Kidney epithelial cell (primary cell): ENCODE measurements around the gene ARHGDIA. TPM values are rescaled to one million over a fixed set of nuclear protein-coding genes. Genes with fewer than 3 reads are reported as not detected.

ENCODE experiments used
- DNase-seq: peaks from one replicate; pipeline ENCODE4 v3.0.0-alpha.2; 2010; ENCODE audit warnings: low read depth
- H3K27me3 ChIP-seq: 2 replicates; pipeline ENCODE4 v1.6.0; 2011; ENCODE audit warnings: low read length; ENCODE audit not compliant: control insufficient read depth, insufficient read depth
- H3K36me3 ChIP-seq: 2 replicates; pipeline ENCODE4 v1.5.1; 2011; ENCODE audit warnings: low read length; ENCODE audit not compliant: control insufficient read depth, insufficient read depth
- H3K4me3 ChIP-seq: 2 replicates; pipeline ENCODE4 v1.5.1; 2011; ENCODE audit warnings: low read depth, mild to moderate bottlenecking, control low read depth, low read length
- total RNA-seq: library from RNA; depleted of rRNA; stranded (reverse); fragments of >200 nt; gene quantifications from 2 replicates; pipeline ENCODE4 v1.2.3, GENCODE V29; 2015
- TF ChIP-seq, protein P1 (sequence below): IDR thresholded peaks from 2 replicates; pipeline ENCODE4 v1.5.1; 2011; ENCODE audit warnings: mild to moderate bottlenecking, moderate library complexity, low read length, control low read depth, inconsistent platforms; ENCODE audit not compliant: insufficient read depth, poor library complexity, severe bottlenecking

ARHGDIA gene
- total RNA-seq, 1 donor from 2014 or later = 243 TPM

DNA sequence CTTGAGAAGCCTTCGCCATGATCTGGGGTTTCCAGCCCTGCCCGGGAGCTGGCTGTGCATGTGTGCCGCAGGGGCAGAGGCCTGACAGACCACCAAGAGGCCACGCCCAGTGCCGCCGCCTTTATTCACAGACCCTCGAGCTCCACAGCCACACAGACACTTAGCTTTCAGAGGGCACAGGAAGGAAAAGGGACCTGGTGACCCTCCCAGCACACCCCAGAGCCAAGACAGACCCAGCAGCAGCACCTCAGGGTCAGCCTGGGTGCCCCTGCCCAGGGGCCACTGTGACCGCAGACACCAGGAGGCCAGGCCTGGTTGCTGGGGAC is 48.9 kb downstream of the ARHGDIA start:
- no peak for DNase-seq
- Histone ChIP-seq H3K27me3 (peaks cover 9% of the 10 kb centered on the region), H3K4me3 (no peak overlapping the region), H3K36me3 (peaks cover 1% of the 10 kb centered on the region)
- TF ChIP-seq, protein P1, sequence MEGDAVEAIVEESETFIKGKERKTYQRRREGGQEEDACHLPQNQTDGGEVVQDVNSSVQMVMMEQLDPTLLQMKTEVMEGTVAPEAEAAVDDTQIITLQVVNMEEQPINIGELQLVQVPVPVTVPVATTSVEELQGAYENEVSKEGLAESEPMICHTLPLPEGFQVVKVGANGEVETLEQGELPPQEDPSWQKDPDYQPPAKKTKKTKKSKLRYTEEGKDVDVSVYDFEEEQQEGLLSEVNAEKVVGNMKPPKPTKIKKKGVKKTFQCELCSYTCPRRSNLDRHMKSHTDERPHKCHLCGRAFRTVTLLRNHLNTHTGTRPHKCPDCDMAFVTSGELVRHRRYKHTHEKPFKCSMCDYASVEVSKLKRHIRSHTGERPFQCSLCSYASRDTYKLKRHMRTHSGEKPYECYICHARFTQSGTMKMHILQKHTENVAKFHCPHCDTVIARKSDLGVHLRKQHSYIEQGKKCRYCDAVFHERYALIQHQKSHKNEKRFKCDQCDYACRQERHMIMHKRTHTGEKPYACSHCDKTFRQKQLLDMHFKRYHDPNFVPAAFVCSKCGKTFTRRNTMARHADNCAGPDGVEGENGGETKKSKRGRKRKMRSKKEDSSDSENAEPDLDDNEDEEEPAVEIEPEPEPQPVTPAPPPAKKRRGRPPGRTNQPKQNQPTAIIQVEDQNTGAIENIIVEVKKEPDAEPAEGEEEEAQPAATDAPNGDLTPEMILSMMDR = no peak

DNA sequence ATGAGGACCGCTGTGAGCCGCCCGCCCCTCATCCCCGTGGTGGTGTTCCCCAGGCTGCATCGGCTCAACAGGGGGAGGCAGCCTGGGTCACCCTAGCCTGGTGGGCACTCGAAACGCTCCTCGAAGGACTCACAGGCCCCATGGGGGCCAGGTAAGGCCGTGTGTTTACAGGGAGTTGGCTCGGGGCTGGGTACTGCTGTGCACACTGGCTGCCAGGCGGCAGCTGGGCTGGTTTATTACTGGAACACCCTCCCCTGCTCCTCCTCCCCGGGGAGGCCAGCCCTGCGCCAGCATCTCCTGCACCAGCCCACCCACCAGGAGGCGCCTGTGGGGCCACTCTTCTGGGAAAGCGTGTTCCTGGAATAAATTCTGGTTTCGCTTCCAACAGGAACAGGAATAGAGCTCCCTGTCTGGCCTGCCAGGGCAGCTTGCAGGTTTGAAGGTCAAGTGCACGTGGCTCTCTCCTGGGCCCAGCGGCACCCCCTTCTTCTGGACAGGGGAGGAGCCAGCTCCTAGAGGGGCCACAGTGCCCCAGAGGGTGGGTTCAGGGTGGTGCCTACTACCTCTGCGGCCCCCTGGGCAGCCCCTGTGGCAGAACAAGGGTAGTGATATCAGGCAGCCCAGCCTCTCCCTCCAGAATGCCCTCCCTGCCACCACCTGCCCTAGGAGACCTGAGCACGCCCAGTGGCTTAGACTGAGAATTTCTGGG is 49.4 kb downstream of the ARHGDIA start:
- no peak for DNase-seq
- TF ChIP-seq, protein P1 = peak; percentile 60
- Histone ChIP-seq H3K36me3 (peaks cover 1% of the 10 kb centered on the region), H3K27me3 (peaks cover 9% of the 10 kb centered on the region), H3K4me3 (no peak overlapping the region)

DNA sequence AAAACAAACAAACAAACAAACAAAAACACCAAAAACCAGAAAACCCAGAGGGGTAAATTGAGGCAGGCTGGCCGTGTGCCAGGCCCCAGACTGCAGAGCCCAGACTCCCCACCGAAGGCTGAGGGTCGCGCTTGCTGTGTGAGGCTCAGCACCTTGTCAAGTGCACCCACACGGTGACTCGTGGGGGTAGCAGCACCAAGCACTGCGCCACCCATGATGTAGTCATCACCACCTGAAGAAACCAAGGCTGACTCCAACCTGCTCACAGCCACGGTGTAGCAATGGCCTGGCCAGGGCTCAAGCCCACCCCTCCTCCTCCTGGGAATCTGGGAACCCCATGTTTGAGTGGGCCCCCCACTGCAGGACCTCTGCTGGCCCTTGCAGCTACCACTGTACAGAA is 50.0 kb downstream of the ARHGDIA start:
- no peak overlapping the region for H3K4me3 ChIP-seq
- TF ChIP-seq, protein P1 = no peak
- H3K27me3 ChIP-seq = peaks cover 9% of the 10 kb centered on the region
- peaks cover 1% of the 10 kb centered on the region for H3K36me3 ChIP-seq
- DNase-seq = no peak

DNA sequence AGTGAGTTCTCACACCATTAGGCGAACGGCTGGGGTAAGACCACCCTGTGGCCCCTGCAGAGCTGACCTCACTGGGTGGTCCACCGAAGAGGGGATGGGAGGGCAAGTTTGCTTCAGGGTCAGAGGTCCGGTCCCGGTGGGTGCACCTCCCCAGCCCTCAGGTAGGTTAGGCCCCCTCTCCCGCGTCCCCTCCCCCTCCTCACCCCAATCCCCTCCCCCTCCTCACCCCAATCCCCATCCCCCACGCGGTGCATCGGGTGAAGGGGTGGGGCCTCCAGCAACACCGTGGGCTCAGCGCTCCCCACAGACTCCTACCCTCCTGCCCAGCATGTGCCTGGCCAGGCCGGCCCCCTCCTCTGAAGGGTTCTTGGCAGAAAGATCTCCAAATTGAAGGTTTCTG is 51.4 kb downstream of the ARHGDIA start:
- DNase-seq = no peak
- TF ChIP-seq, protein P1 = no peak
- H3K4me3 ChIP-seq = no peak overlapping the region

DNA sequence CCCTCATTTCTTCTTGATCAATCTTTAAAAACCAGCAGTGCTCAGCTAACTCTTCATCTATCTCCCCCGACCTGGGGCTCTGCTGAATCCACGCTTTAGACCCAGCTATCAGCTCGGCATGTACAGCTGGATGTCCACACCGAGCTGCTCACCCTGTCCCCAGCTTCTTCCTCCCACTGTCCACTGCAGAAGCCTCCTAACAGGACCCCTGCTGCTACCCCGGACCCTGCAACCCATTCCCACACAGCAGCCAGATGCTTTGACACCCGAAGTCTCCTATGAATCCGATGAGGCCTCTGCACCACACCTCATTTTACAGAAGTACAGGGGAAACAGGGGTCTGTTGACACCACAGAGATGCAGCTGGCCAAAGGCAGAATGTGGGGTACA is 53.4 kb downstream of the ARHGDIA start:
- Histone ChIP-seq H3K4me3 (no peak overlapping the region), H3K36me3 (peaks cover 1% of the 10 kb centered on the region)

More for the DNA sequence above, 51.4 kb downstream of the ARHGDIA start:
- Histone ChIP-seq H3K36me3 (peaks cover 1% of the 10 kb centered on the region), H3K27me3 (peaks cover 9% of the 10 kb centered on the region)

More for the DNA sequence above, 53.4 kb downstream of the ARHGDIA start:
- DNase-seq = no peak
- peaks cover 9% of the 10 kb centered on the region for H3K27me3 ChIP-seq
- TF ChIP-seq, protein P1 = no peak

Other genes starting within 250 kb of the ARHGDIA start
- gene NPLOC4, start 234.2 kb downstream of the ARHGDIA start, total RNA-seq = 61.4 and 73.3 TPM in 2 replicates
- 0.17 and 0.68 TPM in 2 replicates for gene TSPAN10, start 234.1 kb downstream of the ARHGDIA start, total RNA-seq
- 2.2 and 5.3 TPM in 2 replicates for gene PDE6G, start 214.8 kb downstream of the ARHGDIA start, total RNA-seq
- 31.3 and 41.7 TPM in 2 replicates for gene OXLD1, start 204.7 kb downstream of the ARHGDIA start, total RNA-seq
- gene CCDC137, start 204.6 kb downstream of the ARHGDIA start, total RNA-seq = 22.0 and 25.6 TPM in 2 replicates
- gene ARL16, start 187.5 kb downstream of the ARHGDIA start, total RNA-seq = 58.9 and 67.1 TPM in 2 replicates
- 215 and 239 TPM in 2 replicates for gene HGS, start 187.3 kb downstream of the ARHGDIA start, total RNA-seq
- gene MRPL12, start 168.0 kb downstream of the ARHGDIA start, total RNA-seq = 66.1 and 70.5 TPM in 2 replicates
- 23.7 and 27.8 TPM in 2 replicates for gene SLC25A10, start 159.1 kb downstream of the ARHGDIA start, total RNA-seq
- not detected in 2 replicates for gene GCGR, start 67.2 kb downstream of the ARHGDIA start, total RNA-seq
- gene MCRIP1, start 38.0 kb downstream of the ARHGDIA start, total RNA-seq = 131 and 137 TPM in 2 replicates
- 0.38 TPM in 1 of 2 replicates, not detected in the other for gene PPP1R27, start 36.3 kb downstream of the ARHGDIA start, total RNA-seq
- gene P4HB, start 10.8 kb downstream of the ARHGDIA start, total RNA-seq = 870 and 1,165 TPM in 2 replicates
- 143 and 151 TPM in 2 replicates for gene ALYREF, start 20.2 kb upstream of the ARHGDIA start, total RNA-seq
- 205 and 232 TPM in 2 replicates for gene ANAPC11, start 20.4 kb upstream of the ARHGDIA start, total RNA-seq
- 1.2 and 1.9 TPM in 2 replicates for gene NPB, start 30.9 kb upstream of the ARHGDIA start, total RNA-seq
- gene PCYT2, start 40.1 kb upstream of the ARHGDIA start, total RNA-seq = 30.4 and 41.1 TPM in 2 replicates
- gene SIRT7, start 46.8 kb upstream of the ARHGDIA start, total RNA-seq = 26.4 and 31.3 TPM in 2 replicates
- gene MAFG, start 56.4 kb upstream of the ARHGDIA start, total RNA-seq = 39.7 and 41.1 TPM in 2 replicates
- gene PYCR1, start 66.0 kb upstream of the ARHGDIA start, total RNA-seq = 132 and 166 TPM in 2 replicates
- gene MYADML2, start 75.9 kb upstream of the ARHGDIA start, total RNA-seq = not detected in 2 replicates
- gene NOTUM, start 89.8 kb upstream of the ARHGDIA start, total RNA-seq = 0.17 TPM in 1 of 2 replicates, not detected in the other
- gene ASPSCR1, start 106.3 kb upstream of the ARHGDIA start, total RNA-seq = 19.5 and 26.8 TPM in 2 replicates
- 61.3 and 62.3 TPM in 2 replicates for gene CENPX, start 151.5 kb upstream of the ARHGDIA start, total RNA-seq
- gene LRRC45, start 152.0 kb upstream of the ARHGDIA start, total RNA-seq = 16.1 and 22.2 TPM in 2 replicates
- gene RAC3, start 160.3 kb upstream of the ARHGDIA start, total RNA-seq = 57.4 and 64.1 TPM in 2 replicates
- 70.8 and 73.6 TPM in 2 replicates for gene DCXR, start 166.4 kb upstream of the ARHGDIA start, total RNA-seq
- 72.3 and 112 TPM in 2 replicates for gene RFNG, start 180.5 kb upstream of the ARHGDIA start, total RNA-seq
- 150 and 163 TPM in 2 replicates for gene GPS1, start 180.6 kb upstream of the ARHGDIA start, total RNA-seq
- 147 and 177 TPM in 2 replicates for gene DUS1L, start 194.5 kb upstream of the ARHGDIA start, total RNA-seq
- gene FASN, start 226.9 kb upstream of the ARHGDIA start, total RNA-seq = 202 and 249 TPM in 2 replicates